Measurements from ENCODE around the gene PRADC1. TPM values are rescaled to one million over a fixed set of nuclear protein-coding genes. Genes with fewer than 3 reads are reported as not detected.

PRADC1 gene
- total and polyA plus RNA-seq, 2 donors (not counting 1 experiment from before 2014, with no cell fraction given) = 2.3 to 4.6 TPM

- H3K36me3 ChIP-seq (replicated peaks in 1 of 2; ENCODE audit: control extremely low read depth in 1 of 2, control insufficient read depth in 1 of 2, extremely low read depth in 1 of 2, insufficient read depth in 2 of 2, low read length in 1 of 2) = peaks cover 7 to 58% of the 10 kb centered on the region in 2 experiments
- ChIA-PET POLR2A (no interaction called here), CTCF (no interaction called here)
- Mint-ChIP-seq H3K4me1 (no peaks in the 10 kb centered on the region), H3K4me3 (no peak overlapping the region), H3K9me3 (ENCODE audit: insufficient read depth) (no peaks in the 10 kb centered on the region), H3K27me3 (no peaks in the 10 kb centered on the region), H3K27ac (no peak overlapping the region)
- H4K20me1 ChIP-seq (ENCODE audit: control insufficient read depth, insufficient read depth, low read length, poor library complexity, severe bottlenecking) = peaks cover 16% of the 10 kb centered on the region
- no peak for ATAC-seq (ENCODE audit: low read depth)
- no peak overlapping the region for H3K27ac ChIP-seq (ENCODE audit: low read length in 2 of 2)
- TF ChIP-seq EZH2 (IDR thresholded peaks at IDR 0.05; ENCODE audit: borderline replicate concordance, insufficient read depth, low read depth, low read length, poor library complexity, severe bottlenecking) (no peak), CTCF (IDR thresholded peaks at IDR 0.05) (no peak)
- no peak overlapping the region for H3K4me3 ChIP-seq (ENCODE audit: control extremely low read depth in 1 of 5, extremely low read depth in 1 of 5, insufficient read depth in 1 of 5, low read depth in 2 of 5, low read length in 4 of 5)
- no peaks in the 10 kb centered on the region for H3K79me2 ChIP-seq (ENCODE audit: control insufficient read depth, insufficient read depth, low read length)
- WGBS (ENCODE audit: insufficient coverage) = 99% methylated on average over 9 of the region's 17 CpGs
- intact Hi-C loops (cut with micrococcal nuclease) = no loop called here
- H3K9ac ChIP-seq (ENCODE audit: low read length) = no peak overlapping the region
- H2AFZ ChIP-seq (ENCODE audit: insufficient read depth, low read depth, low read length, poor library complexity, severe bottlenecking) = no peak overlapping the region
- H3K4me2 ChIP-seq (replicated peaks; ENCODE audit: low read depth, low read length, poor library complexity, severe bottlenecking) = no peak overlapping the region
- H3K4me1 ChIP-seq (ENCODE audit: control insufficient read depth in 2 of 2, insufficient read depth in 2 of 2, low read length in 2 of 2) = no peaks in the 10 kb centered on the region
- H3K9me3 ChIP-seq (ENCODE audit: control extremely low read depth in 1 of 3, control insufficient read depth in 2 of 3, insufficient read depth in 1 of 3, low read length in 2 of 3) = no peaks in the 10 kb centered on the region
- no peaks in the 10 kb centered on the region for H3K27me3 ChIP-seq (replicated peaks in 1 of 4; ENCODE audit: control extremely low read depth in 1 of 4, control insufficient read depth in 3 of 4, insufficient read depth in 4 of 4, low read length in 3 of 4)
- no peak for DNase-seq
These were observed 19.4 kb upstream of the PRADC1 start for GRCh38 chr2:73252238-73253027.

All from B cell (primary cell).